GM21515 (cell line): ENCODE results near the gene UGT1A10.

Experiments
- ATAC-seq: cut with Tn5 transposase; IDR thresholded peaks from one replicate; pipeline ENCODE4 v1.9.1; 2021; ENCODE audit not compliant: unreplicated experiment

UGT1A10 gene

GRCh38 chr2:233801357-233802131, 165.3 kb downstream of the UGT1A10 start:
- no peak for ATAC-seq

GRCh38 chr2:233802132-233802815, 166.0 kb downstream of the UGT1A10 start:
- ATAC-seq, result no peak

GRCh38 chr2:233803292-233803911, 167.2 kb downstream of the UGT1A10 start:
- ATAC-seq, result no peak

GRCh38 chr2:233803994-233804393, 167.7 kb downstream of the UGT1A10 start:
- ATAC-seq, result no peak

- no peak for ATAC-seq
These were observed 171.1 kb downstream of the UGT1A10 start for GRCh38 chr2:233807215-233807865.

DNA sequence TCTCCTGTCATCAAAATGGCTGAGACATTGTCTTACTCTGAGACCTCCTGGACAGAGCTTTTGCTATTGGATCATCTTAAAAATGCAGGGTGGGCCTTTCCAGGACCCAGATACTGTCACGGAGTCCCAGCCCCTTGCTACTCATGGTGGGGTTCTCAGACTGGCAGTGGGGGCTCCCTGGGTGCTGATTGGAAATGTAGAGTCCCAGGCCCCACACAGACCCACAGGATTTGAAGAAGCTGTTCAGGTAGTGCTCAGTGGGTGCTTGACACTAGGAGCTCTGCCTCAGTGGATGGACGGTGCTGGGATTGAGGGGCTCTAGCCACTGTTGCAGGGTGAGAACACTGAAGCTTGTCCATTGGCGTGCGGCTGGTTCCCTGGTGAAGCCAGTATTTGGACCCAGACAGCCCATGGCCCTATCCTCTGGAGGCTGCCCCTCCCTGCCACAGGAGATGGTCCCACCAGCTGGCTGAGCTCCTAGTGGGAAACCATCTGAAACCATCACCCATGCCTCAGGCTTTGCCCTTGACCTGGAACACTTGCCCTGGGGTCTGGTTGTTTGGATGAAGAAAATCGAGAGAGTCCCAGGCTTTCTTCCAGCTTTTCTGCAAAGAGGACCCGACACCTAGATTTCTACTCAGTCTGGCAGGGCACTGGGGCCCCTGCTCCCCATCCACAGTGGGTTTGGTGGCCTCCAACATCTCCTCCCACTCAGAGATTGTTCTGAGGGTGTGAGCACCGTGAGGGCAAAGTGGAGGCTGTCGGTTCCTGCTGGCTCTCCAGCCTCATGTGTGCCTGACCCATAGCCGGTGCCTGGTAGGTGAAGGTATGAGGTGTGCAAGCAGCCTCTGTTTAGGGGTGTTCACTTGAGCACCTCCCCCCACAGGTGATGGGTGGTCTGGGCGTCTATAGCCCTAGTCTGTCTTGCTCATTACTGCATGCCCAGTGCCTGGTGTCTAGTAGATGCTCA, 172.0 kb downstream of the UGT1A10 start:
- no peak for ATAC-seq

- ATAC-seq, result no peak
These were observed 174.1 kb downstream of the UGT1A10 start for GRCh38 chr2:233810385-233810784.

GRCh38 chr2:233811087-233811486, 174.8 kb downstream of the UGT1A10 start:
- no peak for ATAC-seq

- ATAC-seq, result no peak
These were observed 175.5 kb downstream of the UGT1A10 start for GRCh38 chr2:233811732-233812131.

DNA sequence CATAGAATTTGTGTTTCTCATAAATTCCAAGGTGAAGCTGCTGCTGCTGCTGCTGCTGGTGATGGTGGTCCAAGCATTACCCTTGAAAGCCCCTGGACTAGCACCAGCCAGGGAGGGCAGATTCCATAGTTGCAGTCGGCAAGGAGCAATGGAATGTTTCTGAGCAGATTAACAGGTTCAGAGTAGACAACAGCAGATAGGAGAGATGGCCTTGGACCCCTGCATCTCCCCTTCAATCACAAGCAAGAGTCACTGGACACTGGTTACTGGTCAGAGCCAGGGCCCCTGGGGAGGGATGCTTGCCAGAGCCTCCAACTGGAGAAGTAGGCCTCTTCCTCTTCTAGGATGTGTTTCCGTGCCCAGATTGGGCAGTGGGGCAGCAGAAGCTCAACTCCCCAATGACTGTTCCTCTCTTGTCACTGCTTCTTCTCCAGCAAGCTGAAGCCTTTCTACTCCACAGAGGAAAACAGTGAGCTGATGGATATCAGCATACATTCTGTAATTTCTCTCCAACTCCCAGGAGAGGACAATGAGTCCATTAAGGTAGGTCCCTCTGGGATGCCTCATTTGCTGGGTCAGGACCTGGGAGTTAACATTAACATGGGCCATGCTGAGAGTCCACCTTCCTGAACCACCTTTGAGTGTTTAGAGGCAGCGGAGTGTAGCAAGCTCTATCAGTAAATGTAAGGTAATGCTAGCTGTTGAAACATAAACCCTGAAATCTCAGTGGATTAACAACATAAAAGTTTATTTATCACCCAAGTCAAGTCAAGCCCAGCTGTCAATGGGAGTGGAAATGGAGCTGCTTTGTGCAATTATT, 177.2 kb downstream of the UGT1A10 start:
- ATAC-seq, result no peak

GRCh38 chr2:233814056-233814835, 178.0 kb downstream of the UGT1A10 start:
- ATAC-seq, result no peak

DNA sequence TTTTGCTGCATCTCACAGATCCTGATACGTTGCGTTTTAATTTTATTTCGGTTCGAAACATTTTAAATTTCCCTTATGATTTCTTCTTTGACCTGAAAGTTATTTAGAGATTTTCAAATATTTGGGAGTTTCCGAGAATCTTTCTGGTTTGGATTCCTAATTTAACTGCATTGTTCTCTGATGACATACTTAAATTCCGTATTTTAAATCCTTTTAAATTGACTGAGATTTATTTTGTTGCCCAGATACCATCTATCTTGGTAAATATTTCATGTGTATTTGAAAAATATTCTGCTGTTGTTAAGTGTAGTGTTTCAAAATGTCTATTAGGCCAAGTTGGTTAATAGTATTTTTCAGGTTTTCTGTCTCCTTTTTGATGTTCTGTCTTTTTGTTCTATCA, 179.6 kb downstream of the UGT1A10 start:
- ATAC-seq, result no peak

DNA sequence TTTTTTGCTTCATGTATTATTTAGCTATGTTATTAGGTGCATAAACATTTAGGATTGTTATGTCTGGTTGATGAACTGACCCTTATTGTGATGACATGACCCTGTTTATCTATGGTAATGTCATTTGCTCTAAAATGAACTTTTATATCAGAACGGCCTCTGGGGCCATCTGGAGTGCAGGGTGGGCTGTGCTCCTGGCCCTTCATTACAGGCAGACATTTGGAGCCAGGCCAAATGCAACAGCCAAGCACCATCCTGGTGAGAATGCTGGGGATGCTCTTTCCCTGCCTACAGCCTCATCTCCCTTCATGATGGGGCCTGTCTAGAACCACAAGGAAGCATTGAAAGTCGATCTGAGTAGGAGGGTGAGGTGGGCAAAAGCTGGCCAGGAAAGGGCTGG, 180.1 kb downstream of the UGT1A10 start:
- ATAC-seq, result no peak

DNA sequence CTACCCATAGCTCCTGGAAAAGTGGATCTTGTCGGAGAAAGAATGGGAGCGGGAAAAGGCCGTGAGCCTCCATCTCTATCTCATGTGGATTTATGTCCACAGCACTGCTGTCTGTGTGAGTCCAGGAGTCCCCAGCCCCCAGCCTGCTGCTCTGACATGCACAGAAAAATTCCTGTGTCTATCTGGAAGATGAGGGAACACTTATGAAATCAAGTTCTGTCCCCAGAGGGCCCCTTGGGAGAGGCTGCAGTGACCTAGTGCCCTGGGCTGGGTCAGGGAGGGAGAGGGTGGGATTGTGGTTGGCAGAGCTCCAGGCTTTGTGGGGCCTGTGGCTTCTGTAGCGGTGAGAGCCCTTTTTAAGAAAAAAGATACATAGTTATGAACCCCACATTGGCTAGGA, 180.5 kb downstream of the UGT1A10 start:
- ATAC-seq, result no peak

- ATAC-seq, result no peak
These were observed 181.2 kb downstream of the UGT1A10 start for GRCh38 chr2:233817361-233817911.

- no peak for ATAC-seq
These were observed 181.9 kb downstream of the UGT1A10 start for GRCh38 chr2:233817995-233818638.

- ATAC-seq, result no peak
These were observed 182.7 kb downstream of the UGT1A10 start for GRCh38 chr2:233818639-233819621.
